ENCODE measurements around the gene IMP4. TPM values are rescaled to one million over a fixed set of nuclear protein-coding genes. Genes with fewer than 3 reads are reported as not detected.

The IMP4 gene
- polyA plus RNA-seq, 1 donor (not counting 4 experiments of a cell fraction or from before 2014, with no cell fraction given): 75.8 TPM

DNA sequence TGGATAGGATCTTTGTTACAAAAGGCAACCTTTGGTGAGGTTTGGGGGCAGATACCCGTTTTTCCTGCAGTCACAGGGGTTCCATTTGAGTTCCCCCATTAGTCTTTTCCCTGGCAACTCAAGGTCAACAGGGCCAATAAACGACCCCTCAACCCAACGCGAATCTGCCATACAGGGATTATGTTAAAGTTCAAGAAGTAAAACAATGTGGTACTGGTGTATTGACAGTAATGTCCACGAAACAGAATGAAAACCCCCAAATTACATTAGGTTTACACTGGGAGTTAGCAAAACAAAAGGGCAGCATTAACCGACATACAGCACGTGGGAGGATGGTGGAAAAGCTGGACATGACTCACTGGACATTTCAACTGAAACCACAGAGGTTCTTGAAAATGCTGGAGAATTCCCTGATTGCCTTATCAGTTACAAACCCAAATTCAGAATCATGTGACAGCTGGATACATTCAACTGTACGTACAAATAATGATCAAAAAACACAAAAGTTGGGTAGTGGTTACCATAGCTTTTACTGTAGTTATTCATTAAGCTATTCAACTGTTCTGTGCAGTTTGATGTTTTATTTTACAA lies 4.9 kb upstream of the IMP4 start:
- Histone ChIP-seq H3K4me1 (ENCODE audit: control insufficient read depth, extremely low read depth, insufficient read depth, low read length) (peaks cover 8% of the 10 kb centered on the region), H4K20me1 (ENCODE audit: control insufficient read depth, extremely low read depth, insufficient read depth, low read length) (no peaks in the 10 kb centered on the region), H2AFZ (ENCODE audit: control insufficient read depth, low read length) (no peak overlapping the region), H3K27me3 (ENCODE audit: control insufficient read depth, extremely low read depth, insufficient read depth, low read length) (no peaks in the 10 kb centered on the region), H3K36me3 (ENCODE audit: control insufficient read depth in 2 of 2, extremely low read depth in 1 of 2, insufficient read depth in 2 of 2, low read length in 2 of 2) (peaks cover 3 to 9% of the 10 kb centered on the region in 2 experiments), H3K4me3 (ENCODE audit: control insufficient read depth in 2 of 3, extremely low read depth in 1 of 3, insufficient read depth in 2 of 3, low read depth in 1 of 3, low read length in 3 of 3) (peak overlapping the region in 1 of 3 experiments; percentile 69), H3K9me3 (ENCODE audit: control insufficient read depth, low read depth, low read length) (no peaks in the 10 kb centered on the region), H3K9me1 (ENCODE audit: control insufficient read depth, extremely low read depth, insufficient read depth, low read length) (no peaks in the 10 kb centered on the region), H3K4me2 (ENCODE audit: control insufficient read depth, extremely low read depth, insufficient read depth, low read depth, low read length) (peak overlapping the region; percentile 80), H3K79me2 (ENCODE audit: control insufficient read depth, insufficient read depth, low read length) (peaks cover 1% of the 10 kb centered on the region), H3K27ac (ENCODE audit: control insufficient read depth, insufficient read depth, low read length) (no peak overlapping the region), H3K9ac (ENCODE audit: control insufficient read depth, extremely low read depth, insufficient read depth, low read length) (no peak overlapping the region)
- dilution Hi-C loops (cut with MboI; ENCODE audit: extremely low pct_ligation_motif_present, low sequenced_read_pairs): no loop called here
- TF ChIP-seq EZH2 (IDR thresholded peaks at IDR 0.05; ENCODE audit: low read length) (no peak), CTCF (optimal IDR thresholded peaks at IDR 0.05 in 1 of 3, IDR thresholded peaks at IDR 0.05 in 1 of 3, conservative IDR thresholded peaks at IDR 0.05 in 1 of 3; ENCODE audit: extremely low read depth in 1 of 3, insufficient read depth in 2 of 3, low read length in 3 of 3) (no peak)
- DNase-seq (ENCODE audit: low read depth, low spot score) (no peak), FAIRE-seq (no peak)

DNA sequence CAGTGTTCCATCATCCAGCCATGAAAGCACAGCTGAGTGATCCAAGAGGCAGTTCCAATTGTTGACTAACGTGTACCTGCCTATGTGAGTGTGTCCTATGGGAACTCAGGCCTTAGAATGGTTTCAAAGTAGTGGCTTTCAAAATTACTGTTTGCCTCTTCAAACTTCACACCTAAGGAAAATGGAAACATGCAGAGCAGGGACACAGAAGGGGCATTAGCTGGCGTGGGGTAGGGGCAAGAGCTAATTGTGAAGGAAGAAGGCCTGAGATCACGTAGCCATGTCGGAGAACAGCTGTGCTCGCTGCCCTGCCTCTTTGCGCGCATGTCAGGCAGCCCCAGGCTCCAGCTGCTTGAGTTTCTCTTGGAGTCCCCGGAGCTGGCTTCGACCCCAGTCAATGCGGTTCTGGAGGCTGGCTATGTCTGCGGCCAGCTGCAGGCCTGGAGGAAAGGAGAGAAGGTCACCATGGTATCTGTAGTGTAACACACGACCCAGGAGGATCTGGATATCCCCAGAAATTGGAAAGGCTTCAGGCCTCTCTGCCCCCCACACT lies 3.8 kb upstream of the IMP4 start:
- H3K4me1 ChIP-seq (ENCODE audit: control insufficient read depth, extremely low read depth, insufficient read depth, low read length): peaks cover 11% of the 10 kb centered on the region
- H2AFZ ChIP-seq (ENCODE audit: control insufficient read depth, low read length): no peak overlapping the region
- H3K9me1 ChIP-seq (ENCODE audit: control insufficient read depth, extremely low read depth, insufficient read depth, low read length): no peaks in the 10 kb centered on the region
- dilution Hi-C loops (cut with MboI; ENCODE audit: extremely low pct_ligation_motif_present, low sequenced_read_pairs): no loop called here
- no peaks in the 10 kb centered on the region for H4K20me1 ChIP-seq (ENCODE audit: control insufficient read depth, extremely low read depth, insufficient read depth, low read length)
- peaks cover 12% of the 10 kb centered on the region for H3K79me2 ChIP-seq (ENCODE audit: control insufficient read depth, insufficient read depth, low read length)
- H3K4me2 ChIP-seq (ENCODE audit: control insufficient read depth, extremely low read depth, insufficient read depth, low read depth, low read length): no peak overlapping the region
- H3K27ac ChIP-seq (ENCODE audit: control insufficient read depth, insufficient read depth, low read length): no peak overlapping the region
- H3K4me3 ChIP-seq (ENCODE audit: control insufficient read depth in 2 of 3, extremely low read depth in 1 of 3, insufficient read depth in 2 of 3, low read depth in 1 of 3, low read length in 3 of 3): no peak overlapping the region
- TF ChIP-seq CTCF (optimal IDR thresholded peaks at IDR 0.05 in 1 of 3, IDR thresholded peaks at IDR 0.05 in 1 of 3, conservative IDR thresholded peaks at IDR 0.05 in 1 of 3; ENCODE audit: extremely low read depth in 1 of 3, insufficient read depth in 2 of 3, low read length in 3 of 3): no peak
- TF ChIP-seq EZH2 (IDR thresholded peaks at IDR 0.05; ENCODE audit: low read length): no peak
- H3K9me3 ChIP-seq (ENCODE audit: control insufficient read depth, low read depth, low read length): no peaks in the 10 kb centered on the region
- no peak for FAIRE-seq
- no peaks in the 10 kb centered on the region for H3K27me3 ChIP-seq (ENCODE audit: control insufficient read depth, extremely low read depth, insufficient read depth, low read length)
- no peak overlapping the region for H3K9ac ChIP-seq (ENCODE audit: control insufficient read depth, extremely low read depth, insufficient read depth, low read length)
- H3K36me3 ChIP-seq (ENCODE audit: control insufficient read depth in 2 of 2, extremely low read depth in 1 of 2, insufficient read depth in 2 of 2, low read length in 2 of 2): peaks cover 3 to 9% of the 10 kb centered on the region in 2 experiments
- no peak for DNase-seq (ENCODE audit: low read depth, low spot score)

Measured in keratinocyte (primary cell).